HG02678 (cell line): ENCODE measurements around the gene STRIP1.

Experiments used
- ATAC-seq: cut with Tn5 transposase; IDR thresholded peaks from one replicate; pipeline ENCODE4 v1.9.1; 2021; ENCODE audit warnings: mild to moderate bottlenecking, moderate library complexity; ENCODE audit not compliant: unreplicated experiment

STRIP1 gene

DNA sequence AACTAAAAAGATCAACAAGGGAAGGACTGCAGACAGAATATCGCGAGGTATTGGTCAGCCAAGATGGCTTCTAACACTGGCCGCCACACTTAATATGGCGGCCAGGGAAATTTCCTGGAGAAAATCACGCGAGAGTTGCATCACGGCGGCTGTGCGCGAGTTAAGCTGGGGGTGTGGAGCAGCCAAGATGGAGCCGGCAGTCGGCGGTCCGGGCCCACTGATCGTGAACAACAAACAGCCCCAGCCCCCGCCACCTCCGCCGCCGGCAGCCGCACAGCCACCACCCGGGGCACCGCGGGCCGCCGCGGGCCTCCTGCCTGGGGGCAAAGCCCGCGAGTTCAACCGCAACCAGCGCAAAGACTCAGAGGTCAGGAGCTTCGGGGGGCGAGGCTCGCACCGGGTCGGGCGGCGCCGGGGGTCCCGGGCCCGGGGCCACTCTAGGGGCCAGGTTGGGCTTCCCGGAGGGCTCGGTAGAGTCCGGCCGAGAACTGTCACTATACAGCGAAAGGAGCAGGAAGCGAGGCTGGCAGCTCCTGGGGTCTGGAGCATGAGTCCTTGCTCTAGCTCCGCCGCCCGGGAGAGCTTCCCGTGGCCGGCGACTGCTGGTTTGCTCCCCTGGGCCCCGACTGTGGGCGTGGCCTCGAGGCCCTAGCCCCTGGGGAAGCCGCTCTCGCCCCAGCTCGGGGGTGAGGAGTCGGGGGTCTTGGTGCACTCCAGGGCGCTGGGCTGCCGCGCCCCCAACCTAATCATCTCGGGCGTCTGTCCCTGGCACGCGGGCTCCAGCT lies at the start of gene STRIP1:
STRIP1 (plus strand) TSS at position 174 of the 785 bp plus-strand sequence; CDS start at position 188, 14 bp downstream.
- ATAC-seq = peak; percentile 90

DNA sequence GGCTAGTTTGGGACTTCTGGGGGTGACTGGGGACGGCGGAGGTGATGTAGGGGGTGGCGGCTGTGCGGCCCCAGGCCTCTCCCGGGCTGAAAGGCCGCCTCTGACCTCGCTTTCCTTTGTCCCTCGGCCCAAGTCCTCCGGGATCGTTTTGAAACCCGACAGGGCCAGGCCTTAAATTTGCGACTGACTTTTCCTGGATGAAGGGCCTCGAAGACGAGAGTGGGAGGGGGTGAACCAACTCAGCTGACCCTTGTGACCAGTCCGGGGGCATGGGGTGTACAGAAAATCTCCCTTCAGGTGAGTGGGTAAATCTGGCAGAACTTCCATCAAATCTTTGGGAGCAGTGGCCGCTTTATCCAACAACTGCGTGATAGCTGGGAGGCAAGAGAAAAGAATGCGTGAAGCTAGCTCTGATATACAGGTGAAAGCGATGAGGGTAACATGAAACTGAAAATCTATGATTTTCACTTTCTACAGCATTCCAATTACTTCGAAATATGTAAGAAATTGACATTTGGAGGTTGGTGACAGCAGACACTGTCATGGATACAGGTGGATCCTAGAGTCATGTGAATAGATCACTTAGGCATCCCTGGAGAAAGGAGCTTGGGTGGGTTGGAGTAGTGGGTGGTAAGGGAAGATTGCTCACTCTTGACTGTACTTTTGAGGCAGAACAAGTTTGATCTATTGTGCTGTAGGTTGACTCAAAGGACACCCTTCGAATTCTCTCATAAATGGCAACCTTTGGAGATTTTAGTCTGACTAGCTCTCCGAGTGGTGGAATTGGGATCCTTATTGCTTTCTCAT lies 49.0 kb upstream of the STRIP1 start:
- no peak for ATAC-seq

DNA sequence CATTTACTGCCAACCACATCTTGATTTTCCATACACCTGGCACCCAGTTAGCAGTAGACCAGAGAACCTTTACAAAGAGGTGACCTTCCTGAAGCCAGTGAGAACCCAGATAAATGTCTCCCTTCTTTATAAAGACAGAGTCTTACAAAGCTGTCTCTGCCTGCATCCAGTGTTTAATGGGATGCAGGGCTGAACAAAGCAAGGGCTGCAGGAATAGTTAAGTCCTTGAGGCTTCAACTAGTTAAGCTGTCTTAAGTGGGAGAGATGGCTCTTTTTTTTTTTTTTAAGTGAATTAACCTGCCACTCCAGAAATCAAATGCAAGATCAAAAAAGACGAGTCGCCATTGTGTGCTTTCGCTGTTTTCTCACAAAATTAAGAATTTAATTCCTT lies 48.4 kb upstream of the STRIP1 start:
- no peak for ATAC-seq

GRCh38 chr1:109988349-109988914 lies 46.0 kb upstream of the STRIP1 start:
- no peak for ATAC-seq

DNA sequence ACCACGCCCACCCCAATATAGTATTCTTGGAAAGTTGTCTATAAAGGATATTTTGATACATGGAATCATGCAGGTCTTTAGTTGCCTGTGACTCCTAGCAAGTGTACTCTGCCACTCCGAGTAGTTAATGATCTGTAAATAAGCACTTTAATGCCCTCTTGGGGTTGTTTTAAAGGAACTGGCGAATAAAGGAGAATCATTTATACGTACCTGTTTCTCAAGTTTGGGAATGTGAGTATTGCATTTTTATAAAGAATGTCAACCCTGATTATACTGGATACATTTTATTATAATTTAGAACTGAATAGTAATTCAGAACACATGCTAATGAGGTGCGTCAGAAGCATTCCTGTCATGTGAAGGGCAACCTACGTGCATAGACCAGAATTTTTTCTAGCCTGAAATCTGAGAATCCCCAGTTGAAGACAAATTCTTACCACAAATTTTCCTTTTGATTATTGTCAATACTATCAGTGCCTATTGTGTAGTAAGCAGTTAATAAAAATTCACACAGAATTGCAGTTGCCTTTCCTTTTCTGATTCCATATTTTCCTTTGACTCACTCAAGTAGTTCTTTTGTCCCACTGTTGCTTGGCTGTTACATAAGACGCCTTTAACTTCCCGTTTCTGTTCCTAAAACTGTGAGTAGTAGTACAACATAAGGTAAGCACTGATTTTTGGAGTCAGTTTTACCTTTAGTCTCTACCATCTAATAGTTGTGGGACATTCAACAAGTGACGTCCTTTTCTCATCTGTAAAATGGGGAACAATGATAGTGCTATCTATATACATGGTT lies 44.7 kb upstream of the STRIP1 start:
- ATAC-seq = no peak

- no peak for ATAC-seq
These were observed 44.1 kb upstream of the STRIP1 start for GRCh38 chr1:109990302-109990653.

- ATAC-seq = no peak
These were observed 43.0 kb upstream of the STRIP1 start for GRCh38 chr1:109991400-109991925.

- no peak for ATAC-seq
These were observed 40.5 kb upstream of the STRIP1 start for GRCh38 chr1:109993885-109994284.

- ATAC-seq = no peak
These were observed 39.8 kb upstream of the STRIP1 start for GRCh38 chr1:109994654-109995053.

DNA sequence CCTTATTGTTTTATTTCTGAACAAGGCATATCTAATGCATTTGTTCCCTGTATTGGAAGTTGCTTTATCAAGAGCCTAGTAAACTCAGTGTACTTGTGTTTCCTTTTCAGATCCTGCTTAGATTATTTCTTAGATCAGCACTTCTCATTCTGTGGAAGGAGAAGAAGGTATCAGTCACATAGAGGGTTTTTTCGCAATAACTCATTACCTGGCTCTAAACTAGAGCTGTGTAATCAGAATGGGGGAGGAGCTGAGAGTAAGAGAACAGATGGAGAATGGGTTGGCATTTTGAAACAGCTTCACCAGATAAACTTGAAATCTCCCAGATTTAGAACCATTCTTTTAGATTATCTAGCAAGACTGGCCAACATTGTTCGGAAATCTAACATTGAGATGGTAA lies 38.9 kb upstream of the STRIP1 start:
- no peak for ATAC-seq

DNA sequence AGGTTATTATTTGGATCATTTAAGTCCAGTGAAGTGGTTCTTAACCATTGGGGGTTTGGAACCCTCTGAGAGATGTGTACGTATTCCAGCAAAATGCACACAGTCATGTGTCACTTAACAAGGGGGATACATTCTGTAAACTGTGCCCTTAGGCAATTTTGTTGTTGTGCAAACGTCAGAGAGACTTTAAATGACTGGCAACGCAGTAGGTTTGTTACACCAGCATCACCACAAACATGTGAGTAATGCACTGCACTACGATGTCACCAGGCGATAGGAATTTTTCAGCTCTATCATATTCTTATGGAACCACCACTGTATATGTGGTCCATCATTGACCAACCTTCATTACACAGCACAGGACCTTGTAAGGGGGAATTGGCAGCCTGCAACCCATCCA lies 37.9 kb upstream of the STRIP1 start:
- ATAC-seq = no peak

- no peak for ATAC-seq
These were observed 37.1 kb upstream of the STRIP1 start for GRCh38 chr1:109997204-109997866.

- no peak for ATAC-seq
These were observed 36.6 kb upstream of the STRIP1 start for GRCh38 chr1:109997867-109998229.

GRCh38 chr1:110002695-110003094 lies 31.7 kb upstream of the STRIP1 start:
- ATAC-seq = no peak

- peak; percentile 80 for ATAC-seq
These were observed 30.5 kb upstream of the STRIP1 start for GRCh38 chr1:110003747-110004428.

DNA sequence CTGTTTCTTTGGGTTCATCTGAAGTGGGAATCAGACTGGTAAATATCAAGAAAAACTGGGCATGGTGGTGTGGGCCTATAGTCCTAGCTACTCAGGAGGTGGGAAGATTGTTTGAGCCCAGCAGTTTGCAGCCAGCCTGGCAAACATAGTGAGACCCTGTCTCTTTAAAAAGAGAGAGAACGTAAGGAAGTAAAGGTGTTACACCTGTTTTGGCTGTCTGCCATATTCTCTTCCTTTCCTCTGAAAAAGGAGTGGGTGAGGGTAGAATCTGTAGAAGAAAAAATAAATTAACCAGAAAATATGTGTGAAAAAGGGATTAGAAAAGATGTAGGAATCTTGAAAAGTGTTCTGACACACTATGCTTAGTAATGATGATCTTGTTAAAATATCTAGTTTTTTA lies 29.8 kb upstream of the STRIP1 start:
- no peak for ATAC-seq

- no peak for ATAC-seq
These were observed 28.5 kb upstream of the STRIP1 start for GRCh38 chr1:110005971-110006370.

DNA sequence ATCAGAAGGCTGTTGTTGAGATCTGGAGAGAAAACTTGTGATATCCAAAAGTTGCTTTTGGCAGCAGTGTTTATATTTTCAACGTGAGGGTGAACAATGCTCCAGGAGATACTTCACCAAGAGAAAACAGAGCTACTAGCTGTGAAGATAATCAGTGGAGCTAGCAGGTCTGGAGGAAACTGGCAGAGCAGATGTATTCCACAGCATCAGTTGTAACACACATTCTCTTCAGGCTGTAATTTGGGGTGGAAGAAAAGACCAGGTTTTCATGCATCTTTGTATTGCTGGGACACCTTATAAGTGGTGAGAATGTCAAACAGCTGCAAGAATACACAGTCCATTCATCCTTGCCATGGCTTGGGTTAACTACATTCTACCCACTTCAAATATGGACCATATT lies 27.9 kb upstream of the STRIP1 start:
- no peak for ATAC-seq

DNA sequence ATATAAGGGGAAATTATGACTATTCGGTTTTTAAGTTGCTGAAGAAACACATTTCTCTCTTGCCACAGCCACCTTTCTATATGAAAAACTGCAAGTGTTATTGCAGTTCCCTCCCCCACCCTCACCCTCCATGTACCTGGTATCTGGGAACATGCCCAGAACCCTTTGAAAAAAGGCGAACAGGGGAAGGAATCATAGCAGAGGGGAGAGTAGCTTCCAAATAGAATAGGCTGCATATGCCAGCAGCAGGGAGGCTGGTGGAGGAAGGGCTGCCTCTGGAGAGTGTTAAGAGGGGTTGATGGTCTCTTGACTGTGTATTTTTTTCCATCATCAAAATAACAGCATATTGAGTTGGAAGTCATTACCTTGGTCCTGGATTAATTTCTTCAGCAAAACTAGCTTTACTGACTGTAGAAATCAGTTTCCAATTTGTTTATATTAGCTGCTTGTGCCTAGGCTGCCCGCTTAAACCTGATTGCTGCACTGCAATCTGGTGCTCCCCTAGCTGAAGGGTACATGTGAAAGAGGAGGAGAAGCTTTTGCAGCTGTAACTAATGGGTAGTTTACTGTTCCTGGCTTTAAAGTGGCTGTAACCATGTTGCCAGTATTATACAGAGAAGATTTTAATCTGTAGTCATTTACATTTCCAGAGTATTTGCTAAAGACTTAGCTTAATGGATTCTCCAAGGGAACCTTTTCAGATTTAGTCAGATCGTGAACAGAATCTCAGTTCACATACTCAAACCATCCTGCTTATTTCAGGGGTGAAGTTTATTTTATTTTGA lies 27.2 kb upstream of the STRIP1 start:
- ATAC-seq = no peak
